Endothelial cell of umbilical vein (primary cell): Measurements from ENCODE around the gene NAGS. TPM values are rescaled to one million over a fixed set of nuclear protein-coding genes. Genes with fewer than 3 reads are reported as not detected.
"Not testable (repeated sequence)": the region's sequence is repeated elsewhere in the genome, so short reads cannot be mapped to it uniquely, and the experiment has no call there.

Experiments
- BruUV-seq: library from RNA; stranded (reverse); fragments of 400-500 nt; replicated peaks from 2 replicates; lab custom pipeline; 2021; lab: Mats Ljungman, UMichigan
- CTCF ChIA-PET: fragments of 300-600, 350-600 bp; sonication (Branson Sonifier 250); formaldehyde crosslinking; loops from one replicate; lab custom pipeline; 2021; ENCODE audit warnings: antibody characterized with exemption, inconsistent platforms; lab: Charles Lee
- POLR2A ChIA-PET: fragments of 300-600, 350-600 bp; sonication (Branson Sonifier 250); formaldehyde crosslinking; loops from one replicate; lab custom pipeline; 2021; ENCODE audit warnings: antibody characterized with exemption, inconsistent platforms; lab: Charles Lee
- DNase-seq: peaks from one replicate; pipeline ENCODE4 v3.0.0-alpha.2; 2011; ENCODE audit warnings: low read depth, low spot score
- FAIRE-seq: peaks from 2 replicates; lab custom pipeline; 2011; peaks lifted over from hg19 to GRCh38; lab: Jason Lieb, UNC
- H2AFZ ChIP-seq: 2 replicates; pipeline ENCODE4 v1.6.0; 2012; ENCODE audit warnings: low read depth, low read length, control low read depth, inconsistent platforms
- H3K27ac ChIP-seq: 2 replicates; pipeline ENCODE4 v1.5.1; 2011; ENCODE audit warnings: low read depth, mild to moderate bottlenecking, control low read depth, low read length, moderate library complexity; ENCODE audit not compliant: insufficient read depth
- H3K27me3 ChIP-seq, 2 experiments: 2 replicates each; pipeline versions ENCODE4 v1.6.0 to v1.6.1; 2011; ENCODE audit warnings: low read length in 2 of 2, mixed read lengths in 1 of 2; ENCODE audit not compliant: control insufficient read depth in 2 of 2, insufficient read depth in 2 of 2
- H3K36me3 ChIP-seq, 2 experiments: 2 replicates in 1 of 2; 3 replicates in 1 of 2; pipeline ENCODE4 v1.5.1; 2011; ENCODE audit warnings: low read length in 2 of 2, mild to moderate bottlenecking in 1 of 2, moderate library complexity in 1 of 2; ENCODE audit not compliant: control insufficient read depth in 2 of 2, insufficient read depth in 2 of 2; ENCODE audit errors: extremely low read depth in 1 of 2
- H3K4me1 ChIP-seq: 3 replicates; pipeline ENCODE4 v1.5.1; 2011; ENCODE audit warnings: mild to moderate bottlenecking, low read length; ENCODE audit not compliant: control insufficient read depth, insufficient read depth; ENCODE audit errors: extremely low read depth
- H3K4me2 ChIP-seq: 2 replicates; pipeline ENCODE4 v1.6.1; 2011; ENCODE audit warnings: low read length, control low read depth, mixed read lengths; ENCODE audit not compliant: insufficient read depth
- H3K4me3 ChIP-seq, 3 experiments: fragments of 200-600 bp in 1 of 3; sonication (generic), shearing (Covaris generic) in 1 of 3; replicated peaks in 1 of 3; 2 replicates each; pipeline ENCODE4 v1.5.1; 2011 to 2016; ENCODE audit warnings: control low read depth in 3 of 3, low read length in 3 of 3, mild to moderate bottlenecking in 2 of 3, inconsistent platforms in 1 of 3, low read depth in 1 of 3, moderate library complexity in 1 of 3; ENCODE audit not compliant: insufficient read depth in 1 of 3
- H3K79me2 ChIP-seq: 2 replicates; pipeline ENCODE4 v1.6.0; 2012; ENCODE audit warnings: low read length, inconsistent platforms; ENCODE audit not compliant: control insufficient read depth, insufficient read depth
- H3K9ac ChIP-seq: replicated peaks from 2 replicates; pipeline ENCODE3; 2011; ENCODE audit warnings: low read length, control low read depth; ENCODE audit not compliant: insufficient read depth; ENCODE audit errors: extremely low read depth
- H3K9me1 ChIP-seq: replicated peaks from 3 replicates; pipeline ENCODE4 v1.6.0; 2011; ENCODE audit warnings: mild to moderate bottlenecking, low read length; ENCODE audit not compliant: control insufficient read depth, insufficient read depth; ENCODE audit errors: extremely low read depth
- H3K9me3 ChIP-seq: replicated peaks from 2 replicates; pipeline ENCODE4 v1.5.1; 2012; ENCODE audit warnings: low read length, inconsistent platforms; ENCODE audit not compliant: control insufficient read depth, insufficient read depth
- H4K20me1 ChIP-seq: replicated peaks from 2 replicates; pipeline ENCODE3; 2011; ENCODE audit warnings: mild to moderate bottlenecking, low read length; ENCODE audit not compliant: control insufficient read depth, insufficient read depth; ENCODE audit errors: extremely low read depth
- EZH2 ChIP-seq: IDR thresholded peaks from 2 replicates; pipeline ENCODE4 v1.6.1; 2012; ENCODE audit warnings: borderline replicate concordance, low read depth, mild to moderate bottlenecking, moderate library complexity, low read length, inconsistent platforms; ENCODE audit not compliant: severe bottlenecking
- FOS ChIP-seq: IDR thresholded peaks from 2 replicates; pipeline ENCODE4 v1.6.1; 2011; ENCODE audit warnings: mild to moderate bottlenecking, low read length, moderate library complexity, borderline replicate concordance; ENCODE audit not compliant: insufficient read depth
- GATA2 ChIP-seq: IDR thresholded peaks from 2 replicates; pipeline ENCODE4 v1.7.0; 2011; ENCODE audit warnings: low read depth, mild to moderate bottlenecking, moderate library complexity, mixed read lengths, low read length; ENCODE audit not compliant: insufficient read length, insufficient read depth
- JUN ChIP-seq: IDR thresholded peaks from 2 replicates; pipeline ENCODE4 v1.6.1; 2011; ENCODE audit warnings: borderline replicate concordance, low read depth; ENCODE audit not compliant: insufficient read length, insufficient read depth
- MYC ChIP-seq: IDR thresholded peaks from one replicate; pipeline ENCODE4 v1.6.1; 2011; ENCODE audit warnings: mild to moderate bottlenecking, low read depth, low read length
- POLR2A ChIP-seq: IDR thresholded peaks from 2 replicates; pipeline ENCODE4 v1.6.1; 2012; ENCODE audit warnings: low read depth, mild to moderate bottlenecking, control low read depth, low read length
- POLR2AphosphoS5 ChIP-seq: IDR thresholded peaks from 2 replicates; pipeline ENCODE4 v1.6.1; 2012; ENCODE audit warnings: low read depth, mild to moderate bottlenecking, control low read depth, low read length, moderate library complexity; ENCODE audit not compliant: insufficient read depth
- dilution Hi-C: fragments of 300-500 bp; cut with MboI; formaldehyde crosslinking; loops from one replicate; pipeline ENCODE4 v1.15.0; 2019; ENCODE audit warnings: low sequenced_read_pairs; ENCODE audit not compliant: extremely low pct_ligation_motif_present
- intact Hi-C: fragments of 100-400 bp; cut with micrococcal nuclease; formaldehyde crosslinking; loops from one replicate; pipeline ENCODE4 v1.10.0; 2022
- polyA plus RNA-seq, 4 experiments: library from polyadenylated mRNA; depleted of rRNA in 3 of 4; stranded (reverse) in 3 of 4; unstranded in 1 of 4; fragments of >200 nt; gene quantifications; 2 replicates each; pipeline versions ENCODE4 v1.2.1 to v1.2.3, GENCODE V29; 2011 to 2012; ENCODE audit warnings: missing spikeins in 1 of 4
- total RNA-seq: library from RNA; stranded (reverse); gene quantifications from 2 replicates; pipeline ENCODE4 v1.2.3, GENCODE V29; 2021
- TF ChIP-seq, protein P1 (sequence below), 2 donors: IDR thresholded peaks; 1 replicate in 1 of 2; 2 replicates in 1 of 2; pipeline ENCODE4 v1.5.1; 2011; ENCODE audit warnings: low read length in 2 of 2, mild to moderate bottlenecking in 2 of 2, moderate library complexity in 2 of 2, control low read depth in 1 of 2, inconsistent platforms in 1 of 2, low read depth in 1 of 2; ENCODE audit not compliant: insufficient read depth in 1 of 2; ENCODE audit errors: extremely low read depth in 1 of 2
- TF ChIP-seq, protein P2 (sequence below): IDR thresholded peaks from 2 replicates; pipeline ENCODE4 v1.6.1; 2011; ENCODE audit not compliant: insufficient read depth, insufficient read length

NAGS gene
- total and polyA plus RNA-seq, 2 donors (not counting 3 experiments of a cell fraction or from before 2014, with no cell fraction given) = 3.3 to 6.1 TPM

DNA sequence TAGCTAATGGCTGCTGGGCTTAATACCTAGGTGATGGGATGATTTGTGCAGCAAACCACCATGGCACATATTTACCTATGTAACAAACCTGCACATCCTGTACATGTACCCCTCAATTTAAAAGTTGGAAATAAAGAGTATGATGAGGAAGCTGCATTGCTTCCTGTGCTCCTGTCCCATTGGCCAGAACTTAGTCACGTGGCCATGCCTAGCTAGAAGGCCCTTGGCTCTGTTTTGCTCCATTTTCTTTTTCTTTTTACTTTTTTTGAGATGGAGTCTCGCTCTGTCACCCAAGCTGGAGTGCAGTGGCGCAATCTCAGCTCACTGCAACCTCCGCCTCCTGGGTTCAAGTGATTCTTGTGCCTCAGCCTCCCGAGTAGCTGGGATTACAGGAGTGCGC lies 43.1 kb upstream of the NAGS start:
- H3K27me3 ChIP-seq, H3K9me1 ChIP-seq, H3K4me3 ChIP-seq, H3K79me2 ChIP-seq, DNase-seq, H3K27ac ChIP-seq, intact Hi-C loops, H3K9me3 ChIP-seq, H3K9ac ChIP-seq, H4K20me1 ChIP-seq, H3K36me3 ChIP-seq, BruUV-seq, H3K4me2 ChIP-seq, H2AFZ ChIP-seq, FAIRE-seq, H3K4me1 ChIP-seq, dilution Hi-C loops: not testable (repeated sequence)
- CTCF ChIA-PET = interaction anchor here (0.7 to 1.8 kb wide), 3 partner anchors 18 to 619 kb away, joined by 3 to 12 read pairs (median 3); no protein-coding TSS in a partner anchor
- POLR2A ChIA-PET = interaction anchor here (0.7 kb wide), 1 partner anchor 51 kb away, joined by 3 read pairs; no protein-coding TSS in a partner anchor

DNA sequence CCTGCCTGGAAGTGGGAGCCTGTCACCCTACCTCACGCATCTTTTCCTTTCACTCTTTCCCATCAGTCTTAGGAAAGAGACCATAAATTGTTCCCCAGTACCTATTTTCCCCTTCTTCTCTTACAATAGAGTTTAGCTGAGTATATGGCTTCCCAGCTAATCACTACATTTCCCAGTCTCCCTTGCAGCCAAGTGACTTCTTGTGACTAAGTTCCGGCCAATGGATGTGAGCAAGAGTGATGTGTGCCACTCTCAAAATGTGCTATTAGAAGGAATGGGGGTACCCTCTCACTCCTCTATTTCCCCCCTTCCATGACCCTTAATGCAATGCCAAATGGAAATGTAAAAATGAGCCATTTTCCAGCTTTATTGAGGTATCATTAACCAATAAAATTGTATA lies 42.5 kb upstream of the NAGS start:
- dilution Hi-C loops (no loop called here), intact Hi-C loops (no loop called here)
- Histone ChIP-seq H3K36me3 (no peaks in the 10 kb centered on the region), H3K4me1 (no peaks in the 10 kb centered on the region), H3K4me3 (no peak overlapping the region), H3K4me2 (no peak overlapping the region), H3K9ac (no peak overlapping the region), H3K27ac (no peak overlapping the region), H4K20me1 (no peaks in the 10 kb centered on the region), H3K9me3 (no peaks in the 10 kb centered on the region), H3K27me3 (peaks cover 3 to 8% of the 10 kb centered on the region in 2 experiments), H3K9me1 (no peaks in the 10 kb centered on the region), H3K79me2 (no peaks in the 10 kb centered on the region), H2AFZ (no peak overlapping the region)
- ChIA-PET POLR2A (no interaction called here), CTCF (interaction anchor here (1.5 to 2.0 kb wide), 3 partner anchors 18 to 79 kb away, joined by 3 to 12 read pairs (median 8); no protein-coding TSS in a partner anchor)
- BruUV-seq = no TSS peak
- FAIRE-seq (no peak), DNase-seq (no peak)
- no peak for TF ChIP-seq FOS
- no peak for TF ChIP-seq EZH2
- TF ChIP-seq, protein P1, sequence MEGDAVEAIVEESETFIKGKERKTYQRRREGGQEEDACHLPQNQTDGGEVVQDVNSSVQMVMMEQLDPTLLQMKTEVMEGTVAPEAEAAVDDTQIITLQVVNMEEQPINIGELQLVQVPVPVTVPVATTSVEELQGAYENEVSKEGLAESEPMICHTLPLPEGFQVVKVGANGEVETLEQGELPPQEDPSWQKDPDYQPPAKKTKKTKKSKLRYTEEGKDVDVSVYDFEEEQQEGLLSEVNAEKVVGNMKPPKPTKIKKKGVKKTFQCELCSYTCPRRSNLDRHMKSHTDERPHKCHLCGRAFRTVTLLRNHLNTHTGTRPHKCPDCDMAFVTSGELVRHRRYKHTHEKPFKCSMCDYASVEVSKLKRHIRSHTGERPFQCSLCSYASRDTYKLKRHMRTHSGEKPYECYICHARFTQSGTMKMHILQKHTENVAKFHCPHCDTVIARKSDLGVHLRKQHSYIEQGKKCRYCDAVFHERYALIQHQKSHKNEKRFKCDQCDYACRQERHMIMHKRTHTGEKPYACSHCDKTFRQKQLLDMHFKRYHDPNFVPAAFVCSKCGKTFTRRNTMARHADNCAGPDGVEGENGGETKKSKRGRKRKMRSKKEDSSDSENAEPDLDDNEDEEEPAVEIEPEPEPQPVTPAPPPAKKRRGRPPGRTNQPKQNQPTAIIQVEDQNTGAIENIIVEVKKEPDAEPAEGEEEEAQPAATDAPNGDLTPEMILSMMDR (IDR thresholded peaks at IDR 0.05; ENCODE audit: extremely low read depth in 1 of 2, insufficient read depth in 1 of 2, low read depth in 1 of 2, low read length in 2 of 2) = no peak
- no peak for TF ChIP-seq POLR2AphosphoS5
- no peak for TF ChIP-seq JUN
- no peak for TF ChIP-seq MYC
- TF ChIP-seq POLR2A = no peak
- TF ChIP-seq, protein P2, sequence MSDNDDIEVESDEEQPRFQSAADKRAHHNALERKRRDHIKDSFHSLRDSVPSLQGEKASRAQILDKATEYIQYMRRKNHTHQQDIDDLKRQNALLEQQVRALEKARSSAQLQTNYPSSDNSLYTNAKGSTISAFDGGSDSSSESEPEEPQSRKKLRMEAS = no peak
- no peak for TF ChIP-seq GATA2
